HG02981 (cell line): Measurements from ENCODE around the gene SREBF1.

Source experiments
- ATAC-seq: cut with Tn5 transposase; IDR thresholded peaks from one replicate; pipeline ENCODE4 v1.9.1; 2021; ENCODE audit warnings: mild to moderate bottlenecking, moderate library complexity; ENCODE audit not compliant: unreplicated experiment

SREBF1 gene

DNA sequence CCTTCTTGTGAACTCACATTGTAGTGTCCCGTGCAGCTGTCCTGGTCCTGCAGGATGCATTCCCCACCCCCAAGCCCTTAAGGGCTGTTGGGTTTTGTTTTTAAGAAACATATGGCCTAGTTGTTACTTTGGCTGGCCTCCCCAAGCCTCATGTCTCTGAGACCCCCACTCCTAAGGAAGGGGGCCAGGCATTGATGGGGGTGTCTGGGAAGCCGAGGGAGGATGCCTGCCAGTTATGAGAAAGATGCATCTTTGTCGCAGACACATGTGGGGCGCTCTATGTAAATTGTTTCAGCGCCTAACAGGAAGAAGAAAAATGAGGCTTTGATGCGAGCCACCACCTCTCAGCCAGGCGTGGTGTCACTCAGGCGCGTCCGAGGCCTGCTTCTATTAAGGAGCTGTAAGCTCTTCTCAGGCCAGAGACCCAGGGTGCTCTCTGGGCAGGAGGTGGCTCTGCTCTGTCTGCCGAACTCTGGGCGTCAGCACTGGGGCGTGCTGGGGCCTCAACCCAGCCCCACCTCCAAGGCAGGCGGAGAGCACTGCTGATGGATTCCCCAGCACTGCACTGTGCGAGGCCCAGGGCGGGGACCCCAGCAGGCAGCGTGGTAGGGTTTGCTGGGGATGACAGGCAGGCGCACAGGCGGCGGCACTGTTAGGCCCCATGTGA is 70.6 kb downstream of the SREBF1 start:
- ATAC-seq, result peak; percentile 41

- ATAC-seq, result no peak
Measured at GRCh38 chr17:17765359-17766076, 71.3 kb downstream of the SREBF1 start.

- ATAC-seq, result no peak
Measured at GRCh38 chr17:17763734-17764133, 73.1 kb downstream of the SREBF1 start.

- ATAC-seq, result no peak
Measured at GRCh38 chr17:17763136-17763535, 73.7 kb downstream of the SREBF1 start.

GRCh38 chr17:17762744-17763105 is 74.1 kb downstream of the SREBF1 start:
- no peak for ATAC-seq
